Measurements from ENCODE around the gene PAX4. TPM values are rescaled to one million over a fixed set of nuclear protein-coding genes. Genes with fewer than 3 reads are reported as not detected.
"Not testable (repeated sequence)": the region's sequence is repeated elsewhere in the genome, so short reads cannot be mapped to it uniquely, and the experiment has no call there.

PAX4 gene
- total RNA-seq, 1 donor from 2014 or later = not detected

DNA sequence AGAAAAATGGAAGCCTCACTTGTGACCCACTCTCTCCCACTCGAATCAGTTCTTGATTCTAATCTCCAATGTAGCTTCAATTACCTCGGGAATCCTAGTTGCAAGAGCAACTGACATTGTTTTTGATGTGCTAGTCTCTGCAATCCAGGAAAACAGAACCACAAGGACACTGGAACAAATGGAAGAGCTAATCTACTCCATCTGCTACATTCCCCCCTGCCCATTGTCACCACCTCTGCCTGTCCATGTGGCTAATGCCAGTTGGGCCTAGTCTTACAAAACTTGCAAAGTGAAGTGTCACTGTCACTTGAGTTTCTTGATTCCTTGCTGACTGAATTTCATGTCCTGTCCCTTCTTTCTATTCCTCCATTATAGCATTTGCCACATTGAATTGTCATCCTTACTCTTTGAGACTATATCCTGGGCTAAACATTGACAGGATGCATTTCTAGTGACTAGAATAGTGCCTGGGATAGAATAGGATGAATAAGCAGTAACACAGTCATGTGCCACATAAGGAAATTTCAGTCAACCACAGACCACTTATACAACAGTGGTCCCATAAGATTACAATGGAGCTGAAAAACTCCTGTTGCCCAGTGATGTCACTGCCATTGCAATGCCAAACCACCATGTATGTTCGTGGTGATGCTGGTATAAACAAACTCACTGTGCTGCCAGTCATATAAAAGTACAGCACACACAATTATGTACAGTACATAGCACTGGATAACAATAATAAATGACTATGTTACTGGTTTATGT lies 46.0 kb downstream of the PAX4 start:
- H3K9me3 Mint-ChIP-seq = no peaks in the 10 kb centered on the region
- H3K27ac Mint-ChIP-seq = no peak overlapping the region
- no peak overlapping the region for H3K4me3 Mint-ChIP-seq (ENCODE audit: low read depth)
- no peaks in the 10 kb centered on the region for H3K36me3 Mint-ChIP-seq (ENCODE audit: low read depth)
- H3K27me3 Mint-ChIP-seq (ENCODE audit: low read depth) = no peaks in the 10 kb centered on the region
- DNase-seq (ENCODE audit: low spot score) = no peak
- intact Hi-C loops (cut with micrococcal nuclease) = no loop called here
- H3K4me1 Mint-ChIP-seq (ENCODE audit: low read depth) = no peaks in the 10 kb centered on the region

DNA sequence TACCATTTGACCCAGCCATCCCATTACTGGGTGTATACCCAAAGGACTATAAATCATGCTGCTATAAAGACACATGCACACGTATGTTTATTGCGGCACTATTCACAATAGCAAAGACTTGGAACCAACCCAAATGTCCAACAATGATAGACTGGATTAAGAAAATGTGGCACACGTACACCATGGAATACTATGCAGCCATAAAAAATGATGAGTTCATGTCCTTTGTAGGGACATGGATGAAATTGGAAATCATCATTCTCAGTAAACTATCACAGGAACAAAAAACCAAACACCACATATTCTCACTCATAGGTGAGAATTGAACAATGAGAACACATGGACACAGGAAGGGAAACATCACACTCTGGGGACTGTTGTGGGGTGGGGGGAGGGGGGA lies 49.9 kb downstream of the PAX4 start:
- H3K4me3 Mint-ChIP-seq (ENCODE audit: low read depth); H3K36me3 Mint-ChIP-seq (ENCODE audit: low read depth); DNase-seq (ENCODE audit: low spot score); H3K27me3 Mint-ChIP-seq (ENCODE audit: low read depth); H3K4me1 Mint-ChIP-seq (ENCODE audit: low read depth); intact Hi-C loops (cut with micrococcal nuclease); H3K9me3 Mint-ChIP-seq; H3K27ac Mint-ChIP-seq: not testable (repeated sequence)

DNA sequence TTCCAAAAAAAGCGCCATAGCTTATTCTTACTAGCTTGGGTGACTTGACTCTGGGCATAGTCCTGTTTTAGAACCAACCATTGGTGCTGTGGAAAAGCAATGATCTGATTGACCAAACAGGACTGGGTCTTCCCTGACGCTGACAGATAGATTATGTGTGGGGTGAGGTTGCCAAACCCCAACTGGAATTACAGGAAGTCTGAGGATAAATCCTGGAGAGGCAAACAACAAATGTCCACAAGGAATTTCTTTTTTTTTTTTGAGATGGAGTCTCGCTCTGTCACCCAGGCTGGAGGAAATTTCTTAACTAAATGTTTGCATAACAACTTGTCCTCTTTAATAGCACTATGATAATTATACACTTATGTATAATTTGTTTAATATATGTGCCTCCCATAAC lies 51.7 kb downstream of the PAX4 start:
- Mint-ChIP-seq H3K27ac (no peak overlapping the region), H3K4me3 (ENCODE audit: low read depth) (no peak overlapping the region), H3K36me3 (ENCODE audit: low read depth) (no peaks in the 10 kb centered on the region), H3K4me1 (ENCODE audit: low read depth) (no peaks in the 10 kb centered on the region), H3K27me3 (ENCODE audit: low read depth) (no peaks in the 10 kb centered on the region), H3K9me3 (no peaks in the 10 kb centered on the region)
- intact Hi-C loops (cut with micrococcal nuclease) = no loop called here
- DNase-seq (ENCODE audit: low spot score) = no peak

Other genes starting within 250 kb of the PAX4 start
- 40.2 and 40.8 TPM in 2 replicates for gene ZNF800, start 225.4 kb downstream of the PAX4 start, total RNA-seq
- 14.4 and 15.1 TPM in 2 replicates for gene GCC1, start 32.5 kb downstream of the PAX4 start, total RNA-seq
- 133 TPM in 2 replicates for gene ARF5, start 29.7 kb downstream of the PAX4 start, total RNA-seq
- gene FSCN3, start 24.4 kb downstream of the PAX4 start, total RNA-seq = 0.99 and 1.4 TPM in 2 replicates
- 311 TPM in 2 replicates for gene SND1, start 34.1 kb upstream of the PAX4 start, total RNA-seq